Umbilical cord (tissue), 2 donors: ENCODE results near the gene IL3RA. TPM values are rescaled to one million over a fixed set of nuclear protein-coding genes. Genes with fewer than 3 reads are reported as not detected.

Source experiments
- DNase-seq: peaks from one replicate; pipeline ENCODE4 v3.0.0-alpha.2; 2015; ENCODE audit warnings: low spot score
- total RNA-seq: library from RNA; depleted of rRNA; stranded (reverse); fragments of >200 nt; gene quantifications from one replicate; pipeline ENCODE4 v1.2.3, GENCODE V29; 2014; ENCODE audit warnings: low replicate concordance; ENCODE audit not compliant: insufficient read depth

The IL3RA gene
- total RNA-seq, 1 donor from 2014 or later: 4.1 TPM

DNA sequence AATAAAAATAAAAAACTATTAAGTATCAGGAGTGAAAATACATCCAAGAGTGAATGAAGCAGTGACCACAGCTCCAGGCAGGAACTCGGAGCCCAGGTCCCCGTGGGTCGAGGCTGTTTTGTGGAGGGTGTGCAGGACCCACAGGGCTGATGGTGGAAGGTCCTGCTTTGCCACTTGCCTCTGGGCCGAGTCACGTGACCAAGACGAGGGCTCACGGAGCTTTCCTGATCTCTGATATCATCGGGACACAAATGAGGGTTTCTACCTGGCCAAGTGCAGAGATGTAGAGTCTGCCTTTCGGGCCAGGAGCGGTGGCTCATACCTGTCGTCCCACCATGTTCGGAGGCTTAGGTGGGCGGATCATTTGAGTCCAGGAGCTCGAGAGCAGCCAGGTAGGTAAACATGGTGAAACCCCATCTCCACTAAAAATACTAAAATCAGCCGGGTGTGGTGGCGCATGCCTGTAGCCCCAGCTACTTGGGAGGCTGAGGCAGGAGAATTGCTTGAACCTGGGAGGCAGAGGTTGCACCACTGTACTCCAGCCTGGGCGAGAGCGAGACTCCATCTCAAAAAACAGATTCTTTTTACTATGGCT lies 48.2 kb downstream of the IL3RA start:
- no peak for DNase-seq

DNA sequence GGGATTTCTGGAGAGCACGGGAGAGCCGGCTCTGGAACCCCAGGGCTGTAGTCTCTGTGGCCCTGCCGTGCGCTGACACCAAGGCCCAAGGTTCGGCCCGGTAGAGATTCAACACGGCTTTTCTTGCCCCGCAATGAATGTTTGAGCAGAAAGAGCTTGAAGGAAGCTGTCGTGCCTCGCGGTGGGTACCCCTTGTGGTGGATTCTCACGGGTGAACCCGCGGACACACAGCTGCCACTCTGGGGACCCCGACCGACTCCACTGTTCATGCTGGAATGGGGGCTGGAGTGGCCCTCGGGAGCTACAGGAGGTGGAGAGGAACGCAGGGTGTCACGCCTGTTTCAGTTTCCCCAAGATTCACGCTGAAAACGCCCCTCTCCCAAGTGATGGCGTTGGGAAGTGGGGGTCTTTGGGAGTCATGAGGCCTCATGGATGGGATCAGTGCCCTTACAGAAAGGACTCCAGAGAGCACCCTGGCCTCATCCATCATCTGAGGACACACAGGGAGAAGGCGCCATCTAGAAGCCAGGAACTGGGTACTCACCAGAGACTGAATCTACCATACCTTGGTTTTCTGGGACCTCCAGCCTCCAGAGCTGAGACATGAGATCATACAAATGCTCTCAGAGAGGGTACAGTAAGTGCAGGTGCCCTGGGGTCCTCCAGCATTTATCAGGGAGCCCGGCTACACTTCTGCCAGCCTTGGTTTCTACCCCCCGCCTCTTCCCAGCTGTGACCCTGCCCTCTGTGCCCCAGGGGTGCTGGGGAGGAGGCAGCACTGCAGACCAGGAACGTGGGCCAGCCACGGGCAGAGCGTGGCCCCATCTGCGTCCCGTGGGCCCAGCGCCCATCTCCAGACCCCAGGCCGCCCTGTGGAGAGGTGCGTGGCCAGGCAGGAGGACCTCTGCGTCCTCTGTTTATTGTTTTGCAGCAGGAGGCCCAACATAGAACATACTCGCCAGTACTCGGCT lies 49.0 kb downstream of the IL3RA start:
- no peak for DNase-seq

DNA sequence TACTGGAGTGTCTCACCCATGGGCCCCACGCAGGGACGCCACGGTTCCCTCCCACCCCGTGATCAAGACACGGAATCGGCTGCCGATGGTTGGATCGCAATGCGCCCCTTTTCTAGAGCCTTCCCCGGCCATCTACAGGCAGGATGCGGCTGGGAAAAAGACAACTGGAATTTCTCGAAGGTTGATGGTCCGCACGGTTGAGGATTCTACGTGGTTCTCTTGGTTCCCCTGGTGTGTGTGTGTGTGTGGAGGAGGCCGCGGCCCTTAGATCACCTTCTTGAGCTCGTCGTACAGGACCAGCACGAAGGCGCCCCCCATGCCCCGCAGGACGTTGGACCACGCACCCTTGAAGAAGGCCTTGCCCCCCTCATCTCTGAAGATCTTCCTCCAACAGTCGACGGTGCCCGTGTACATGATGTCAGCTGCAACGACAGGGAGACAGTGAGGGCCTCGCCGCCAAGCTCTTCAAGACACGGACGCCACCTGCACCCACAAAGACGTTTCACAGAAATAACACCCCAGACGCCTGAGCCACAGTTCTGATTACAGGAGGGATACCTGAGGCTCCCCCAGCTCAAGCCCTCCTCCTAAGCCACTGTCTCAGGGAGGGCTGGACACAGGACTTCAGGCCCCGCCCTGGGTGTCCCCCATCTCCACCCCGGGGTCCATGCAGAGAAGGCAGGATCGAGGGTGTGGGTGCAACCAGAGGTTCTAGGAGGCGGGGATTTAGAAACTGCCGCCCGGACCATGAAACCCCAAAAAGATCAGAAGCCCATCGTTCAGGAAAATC lies 49.9 kb downstream of the IL3RA start:
- no peak for DNase-seq

DNA sequence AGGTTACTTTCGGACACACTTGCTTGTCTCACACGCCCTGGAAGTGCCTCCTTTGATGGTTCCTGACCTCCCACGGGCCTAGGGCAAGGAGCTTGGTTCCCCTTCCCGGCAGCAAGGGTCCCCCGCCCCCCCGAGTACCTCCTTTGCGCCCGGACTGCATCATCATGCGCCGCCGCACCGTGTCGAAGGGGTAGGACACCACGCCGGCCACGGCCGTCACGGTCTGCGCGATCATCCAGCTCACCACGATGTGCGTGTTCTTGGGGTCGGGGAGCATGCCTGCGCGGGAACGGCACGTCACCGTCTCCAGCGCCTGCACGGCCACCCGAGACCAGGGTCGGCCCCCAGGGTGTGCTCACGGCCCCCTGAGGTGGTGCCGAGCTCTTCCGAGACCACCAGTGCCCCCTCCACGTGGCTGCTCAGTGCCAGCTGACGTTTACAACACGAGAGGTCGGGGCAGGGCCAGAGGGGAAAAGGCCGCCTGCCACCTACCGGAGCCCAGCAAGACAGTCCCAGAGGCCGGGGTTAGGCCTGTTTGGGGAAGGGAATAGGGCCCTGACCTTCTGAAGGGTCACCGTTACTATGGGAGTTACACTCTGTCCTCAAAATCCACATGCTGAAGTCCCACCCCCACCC lies 50.7 kb downstream of the IL3RA start:
- DNase-seq: no peak

DNA sequence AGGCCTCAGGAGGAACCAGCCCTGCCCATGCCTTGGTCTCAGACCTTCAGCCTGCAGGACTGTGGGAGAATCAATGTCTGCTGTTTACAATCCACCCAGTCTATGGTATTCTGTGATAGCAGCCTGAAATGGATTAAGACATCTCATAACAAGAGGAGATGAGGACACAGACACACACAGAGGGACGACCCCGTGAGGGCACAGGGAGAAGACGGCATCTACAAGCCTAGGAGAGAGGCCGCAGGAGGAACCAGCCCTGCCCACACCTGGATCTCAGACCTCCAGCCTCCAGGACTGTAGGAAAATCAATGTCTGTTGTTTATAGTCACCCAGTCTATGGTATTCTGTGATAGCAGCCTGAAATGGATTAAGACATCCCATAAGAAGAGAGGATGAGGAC lies 52.1 kb downstream of the IL3RA start:
- no peak for DNase-seq

DNA sequence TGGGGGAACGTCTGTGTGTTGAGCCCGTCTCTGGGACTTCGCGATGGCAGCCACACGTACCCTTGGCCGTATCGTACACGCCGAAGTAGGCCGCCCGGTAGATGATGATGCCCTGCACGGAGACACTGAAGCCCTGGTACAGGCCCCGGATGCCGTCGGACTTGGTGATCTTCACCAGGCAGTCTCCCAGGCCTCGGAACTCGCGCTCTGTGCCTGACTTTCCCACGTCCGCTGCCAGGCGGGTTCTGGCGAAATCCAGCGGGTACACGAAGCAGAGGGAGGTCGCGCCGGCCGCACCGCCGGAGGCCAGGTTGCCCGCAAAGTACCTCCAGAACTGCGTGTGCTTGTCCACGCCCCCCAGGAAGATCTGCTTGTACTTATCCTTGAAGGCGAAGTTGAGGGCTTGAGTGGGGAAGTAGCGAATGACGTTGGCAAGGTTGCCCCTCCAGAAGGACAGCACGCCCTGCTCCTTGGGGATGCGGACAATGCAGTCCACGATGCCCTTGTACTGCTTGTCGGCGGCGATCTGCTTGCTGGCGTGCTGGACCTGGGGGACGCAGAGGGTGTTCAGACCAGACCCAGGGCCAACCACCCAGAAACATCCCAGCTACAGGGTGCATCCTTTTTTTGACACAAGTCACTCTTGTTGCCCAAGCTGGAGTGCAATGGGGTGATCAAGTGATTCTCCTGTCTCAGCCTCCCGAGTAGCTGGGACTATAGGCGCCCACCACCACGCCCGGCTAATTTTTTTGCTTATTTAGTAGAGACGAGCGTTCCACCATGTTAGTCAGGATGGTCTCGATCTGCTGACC lies 52.8 kb downstream of the IL3RA start:
- DNase-seq: no peak

DNA sequence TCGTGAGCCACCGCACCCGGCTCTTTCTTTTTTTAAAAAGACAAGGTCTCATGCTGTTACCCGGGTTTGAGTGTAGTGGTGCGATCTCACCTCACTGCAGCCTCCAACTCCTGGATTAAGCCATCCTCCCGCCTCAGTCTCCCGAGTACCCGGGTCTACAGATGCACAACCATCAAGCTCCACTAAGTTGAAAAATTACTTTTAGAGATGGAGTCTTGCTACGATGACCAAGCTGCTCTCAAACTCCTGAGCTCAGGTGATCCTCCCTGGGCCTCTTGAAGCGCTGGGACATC lies 53.4 kb downstream of the IL3RA start:
- DNase-seq: no peak

- no peak for DNase-seq
These were observed 54.2 kb downstream of the IL3RA start for GRCh38 chrX:1390621-1391369.

- no peak for DNase-seq
These were observed 54.8 kb downstream of the IL3RA start for GRCh38 chrX:1391370-1391706.

DNA sequence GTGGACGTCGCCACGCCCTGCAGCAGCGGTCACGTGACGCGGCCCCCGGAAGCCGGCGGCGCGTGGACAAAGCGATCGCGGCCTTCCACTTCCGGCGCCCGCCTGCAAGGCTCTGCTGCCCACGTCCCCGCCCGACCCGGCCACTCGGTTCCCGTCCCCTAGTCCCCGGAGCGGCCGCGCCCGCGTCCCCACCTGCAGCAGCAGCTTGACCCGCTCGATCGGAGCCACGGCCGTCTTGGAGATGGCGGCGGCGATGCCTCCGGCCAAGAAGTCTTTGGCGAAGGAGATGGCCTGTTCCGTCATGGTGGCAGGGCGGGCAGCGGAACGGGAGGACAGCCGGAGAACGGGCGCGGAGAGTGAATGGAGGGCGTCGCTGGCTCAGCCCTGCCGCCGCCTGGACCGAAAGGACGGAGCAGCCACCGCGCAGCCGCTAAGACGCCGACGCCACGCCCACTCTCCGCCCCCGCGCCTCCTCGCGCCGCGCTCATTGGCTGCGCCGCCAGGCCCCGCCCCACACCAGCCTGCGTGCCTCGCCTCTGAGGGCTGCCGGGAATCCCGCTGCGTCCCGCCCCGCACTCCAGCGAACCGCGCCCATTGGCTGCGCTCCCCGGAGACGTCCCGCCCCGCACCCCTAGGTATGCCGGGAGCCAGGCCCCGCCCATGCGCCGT lies 55.3 kb downstream of the IL3RA start, which contains the start of gene SLC25A6:
Gene SLC25A6 (minus strand): TSS at position 407 of the 669 bp plus-strand sequence. CDS start 104 bp downstream, at position 303.
- peak; percentile 99 for DNase-seq

- peak; percentile 80 for DNase-seq
These were observed 55.9 kb downstream of the IL3RA start for GRCh38 chrX:1392376-1393068.

DNA sequence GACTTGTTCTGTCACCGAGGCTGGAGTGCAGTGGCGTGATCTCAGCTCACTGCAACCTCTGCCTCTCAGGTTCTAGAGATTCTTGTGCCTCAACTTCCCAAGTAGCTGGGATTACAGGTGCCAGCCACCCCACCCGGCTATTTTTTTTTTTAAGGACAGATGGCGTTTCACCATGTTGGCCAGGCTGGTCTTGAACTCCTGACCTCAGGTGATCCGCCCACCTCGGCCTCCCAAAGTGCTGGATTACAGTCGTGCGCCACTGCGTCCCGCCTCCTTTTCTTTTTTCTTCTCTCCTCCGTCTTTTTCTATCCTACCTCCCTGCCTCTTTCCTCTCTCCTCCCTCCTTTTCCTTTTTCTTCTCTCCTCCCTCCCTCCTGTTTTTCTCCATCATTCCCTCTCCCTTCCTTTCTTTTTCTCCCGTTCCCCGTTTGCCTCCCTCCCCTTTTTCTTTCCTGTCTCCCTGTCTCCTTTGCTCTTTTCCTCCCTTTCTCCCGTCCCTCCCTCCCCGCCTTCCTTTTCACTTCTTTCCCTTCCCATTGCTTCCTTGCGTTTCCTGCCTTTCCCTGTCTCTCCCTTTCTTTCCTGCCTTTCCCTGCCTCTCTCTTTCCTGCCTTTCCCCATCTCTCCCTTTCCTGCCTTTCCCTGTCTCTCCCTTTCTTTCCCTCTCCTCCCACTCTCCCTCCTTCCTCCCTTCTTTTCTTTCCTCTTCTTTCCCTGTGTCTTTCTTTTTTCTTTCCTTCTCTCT lies 57.5 kb downstream of the IL3RA start:
- DNase-seq: no peak

- peak; percentile 19 for DNase-seq
These were observed 58.3 kb downstream of the IL3RA start for GRCh38 chrX:1394731-1395501.

- DNase-seq: no peak
These were observed 59.1 kb downstream of the IL3RA start for GRCh38 chrX:1395646-1396216.

DNA sequence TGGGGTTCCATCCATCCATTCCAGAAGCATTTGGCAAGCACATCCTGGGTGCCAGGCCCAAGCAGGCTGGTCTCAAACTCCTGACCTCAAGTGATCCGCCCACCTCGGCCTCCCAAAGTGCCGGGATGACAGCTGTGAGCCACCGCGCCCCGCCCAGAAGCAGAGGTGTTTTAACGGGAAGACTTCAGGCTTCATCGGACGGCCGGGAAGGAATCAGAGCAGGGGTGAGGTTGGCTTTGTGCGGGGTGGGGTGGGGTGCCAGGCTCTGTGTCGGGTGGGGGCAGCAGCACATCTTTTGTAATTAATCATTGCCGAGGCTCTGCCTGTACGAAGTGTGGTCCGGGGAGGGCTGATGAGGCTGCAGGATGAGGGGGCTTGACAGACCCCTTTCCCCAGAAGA lies 60.4 kb downstream of the IL3RA start:
- no peak for DNase-seq

DNA sequence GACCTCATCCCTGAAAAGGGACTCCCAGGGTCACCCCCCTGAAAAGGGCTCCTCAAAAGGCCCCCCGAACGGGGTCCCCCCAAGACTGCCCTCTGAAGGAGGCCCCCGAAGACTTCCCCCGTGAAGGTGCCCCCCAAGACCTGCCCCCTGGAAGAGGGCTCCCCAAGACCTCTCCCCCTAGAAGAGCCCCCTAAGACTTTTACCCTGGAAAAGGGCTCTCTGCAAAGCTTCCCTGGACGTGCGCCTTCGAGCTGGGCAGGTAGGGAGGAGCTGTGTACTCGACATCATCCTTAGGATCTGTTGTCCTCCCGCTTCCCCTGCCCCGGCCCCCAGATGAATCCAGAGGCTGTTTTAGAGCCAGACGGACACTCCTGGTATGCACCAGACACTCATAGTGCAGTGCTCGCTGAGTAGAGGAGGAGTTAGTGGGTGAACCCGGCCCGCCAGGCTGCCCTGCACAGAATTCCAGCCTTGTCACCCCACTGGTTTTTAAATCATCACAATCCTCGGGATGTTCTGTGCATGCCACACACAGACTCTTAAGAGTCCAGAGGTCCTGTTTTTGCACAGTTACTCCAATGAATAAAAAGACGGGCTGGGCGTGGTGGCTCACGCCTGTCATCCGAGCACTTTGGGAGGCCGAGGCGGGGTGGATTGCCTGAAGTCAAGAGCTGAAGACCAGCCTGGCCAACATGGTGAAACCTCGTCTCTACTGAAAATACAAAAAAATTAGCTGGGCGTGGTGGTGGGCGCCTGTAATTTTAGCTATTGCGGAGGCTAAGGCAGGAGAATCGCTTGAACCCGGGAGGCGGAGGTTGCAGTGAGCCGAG lies 61.1 kb downstream of the IL3RA start:
- peak; percentile 54 for DNase-seq
